Activated naive CD8-positive, alpha-beta T cell treated with anti-CD3 and anti-CD28 coated beads, Interleukin-2, amount 10 ng/mL, durations not matched to agents 7 days and 5 days (primary cell): ENCODE measurements around the gene CCDC187. TPM values are rescaled to one million over a fixed set of nuclear protein-coding genes. Genes with fewer than 3 reads are reported as not detected.

Experiments
- ATAC-seq: fragments of 150-1000 bp; cut with Tn5 transposase; one replicate; pipeline ENCODE4 v1.10.0; 2021; ENCODE audit warnings: low read depth, moderate library complexity
- POLR2A ChIA-PET: fragments of 350-600 bp; sonication (Branson Sonifier 250); formaldehyde crosslinking; loops from one replicate; lab custom pipeline; 2021; ENCODE audit warnings: antibody characterized with exemption; lab: Charles Lee
- DNase-seq: peaks from one replicate; pipeline ENCODE4 v3.0.0; 2021
- H3K27ac Mint-ChIP-seq: one replicate; pipeline ENCODE4 v1.8.0; 2022; ENCODE audit warnings: mild to moderate bottlenecking, mixed read lengths
- H3K27me3 Mint-ChIP-seq: one replicate; pipeline ENCODE4 v1.8.0; 2022; ENCODE audit warnings: mild to moderate bottlenecking, moderate library complexity, mixed read lengths
- H3K36me3 Mint-ChIP-seq: one replicate; pipeline ENCODE4 v1.8.0; 2021; ENCODE audit warnings: mild to moderate bottlenecking, mixed read lengths
- H3K4me1 Mint-ChIP-seq: one replicate; pipeline ENCODE4 v1.8.0; 2021; ENCODE audit warnings: mixed read lengths
- H3K4me3 Mint-ChIP-seq: one replicate; pipeline ENCODE4 v1.8.0; 2022; ENCODE audit warnings: mild to moderate bottlenecking, moderate library complexity, mixed read lengths
- H3K9me3 Mint-ChIP-seq: one replicate; pipeline ENCODE4 v1.8.0; 2021; ENCODE audit warnings: mixed read lengths
- total RNA-seq, 2 experiments: library from RNA; stranded (reverse); gene quantifications; one replicate each; pipeline ENCODE4 v1.2.3, GENCODE V29; 2021

Gene CCDC187
- total RNA-seq, 2 experiments from 2014 or later = not detected

GRCh38 chr9:136318776-136319241 lies 14.9 kb upstream of the CCDC187 start:
- POLR2A ChIA-PET = no interaction called here
- H3K4me1 Mint-ChIP-seq = peaks cover 5% of the 10 kb centered on the region

GRCh38 chr9:136318111-136318775 lies 14.3 kb upstream of the CCDC187 start:
- Mint-ChIP-seq H3K27me3 (no peaks in the 10 kb centered on the region), H3K27ac (no peak overlapping the region), H3K4me1 (peaks cover 5% of the 10 kb centered on the region), H3K36me3 (peaks cover 2% of the 10 kb centered on the region), H3K4me3 (no peak overlapping the region), H3K9me3 (peaks cover 15% of the 10 kb centered on the region)
- ATAC-seq (no peak), DNase-seq (no peak)
- POLR2A ChIA-PET = no interaction called here

More at GRCh38 chr9:136318776-136319241, 14.9 kb upstream of the CCDC187 start:
- Mint-ChIP-seq H3K36me3 (peaks cover 2% of the 10 kb centered on the region), H3K27me3 (no peaks in the 10 kb centered on the region), H3K4me3 (no peak overlapping the region), H3K9me3 (peaks cover 15% of the 10 kb centered on the region), H3K27ac (no peak overlapping the region)
- no peak for ATAC-seq
- DNase-seq = no peak

- Mint-ChIP-seq H3K27me3 (no peaks in the 10 kb centered on the region), H3K4me3 (no peak overlapping the region), H3K4me1 (peaks cover 5% of the 10 kb centered on the region), H3K36me3 (peaks cover 2% of the 10 kb centered on the region), H3K27ac (no peak overlapping the region), H3K9me3 (peaks cover 15% of the 10 kb centered on the region)
- ATAC-seq = no peak
- DNase-seq = no peak
- POLR2A ChIA-PET = no interaction called here
These were observed 13.8 kb upstream of the CCDC187 start for GRCh38 chr9:136317695-136318094.

GRCh38 chr9:136316896-136317676 lies 13.2 kb upstream of the CCDC187 start:
- Mint-ChIP-seq H3K4me1 (peaks cover 5% of the 10 kb centered on the region), H3K27ac (no peak overlapping the region), H3K36me3 (peaks cover 2% of the 10 kb centered on the region), H3K4me3 (no peak overlapping the region), H3K9me3 (peaks cover 15% of the 10 kb centered on the region), H3K27me3 (no peaks in the 10 kb centered on the region)
- DNase-seq (no peak), ATAC-seq (no peak)
- POLR2A ChIA-PET = no interaction called here

GRCh38 chr9:136316271-136316751 lies 12.4 kb upstream of the CCDC187 start:
- H3K27ac Mint-ChIP-seq = no peak overlapping the region
- peaks cover 15% of the 10 kb centered on the region for H3K9me3 Mint-ChIP-seq
- no peaks in the 10 kb centered on the region for H3K27me3 Mint-ChIP-seq
- peaks cover 5% of the 10 kb centered on the region for H3K4me1 Mint-ChIP-seq
- no peak overlapping the region for H3K4me3 Mint-ChIP-seq
- ATAC-seq = no peak
- DNase-seq = no peak
- H3K36me3 Mint-ChIP-seq = peaks cover 2% of the 10 kb centered on the region
- POLR2A ChIA-PET = no interaction called here

- no peak for ATAC-seq
- Mint-ChIP-seq H3K9me3 (peaks cover 15% of the 10 kb centered on the region), H3K4me3 (no peak overlapping the region), H3K27me3 (no peaks in the 10 kb centered on the region), H3K36me3 (peaks cover 2% of the 10 kb centered on the region), H3K4me1 (peaks cover 5% of the 10 kb centered on the region), H3K27ac (no peak overlapping the region)
- DNase-seq = no peak
- POLR2A ChIA-PET = no interaction called here
These were observed 11.1 kb upstream of the CCDC187 start for GRCh38 chr9:136314944-136315343.

- Mint-ChIP-seq H3K36me3 (peaks cover 2% of the 10 kb centered on the region), H3K4me1 (peaks cover 5% of the 10 kb centered on the region), H3K27ac (no peak overlapping the region), H3K4me3 (no peak overlapping the region), H3K27me3 (no peaks in the 10 kb centered on the region), H3K9me3 (peaks cover 15% of the 10 kb centered on the region)
- POLR2A ChIA-PET = no interaction called here
- ATAC-seq (no peak), DNase-seq (no peak)
These were observed 10.1 kb upstream of the CCDC187 start for GRCh38 chr9:136314056-136314416.

GRCh38 chr9:136313111-136314055 lies 9.5 kb upstream of the CCDC187 start:
- Mint-ChIP-seq H3K9me3 (peaks cover 15% of the 10 kb centered on the region), H3K4me3 (no peak overlapping the region), H3K27me3 (no peaks in the 10 kb centered on the region), H3K4me1 (peaks cover 5% of the 10 kb centered on the region), H3K36me3 (peaks cover 2% of the 10 kb centered on the region), H3K27ac (no peak overlapping the region)
- no peak for DNase-seq
- no peak for ATAC-seq
- POLR2A ChIA-PET = interaction anchor here (1.3 kb wide), 1 partner anchor 49 kb away, joined by 4 read pairs; no protein-coding TSS in a partner anchor

- H3K27me3 Mint-ChIP-seq = no peaks in the 10 kb centered on the region
- DNase-seq = peak; percentile 67
- no peak overlapping the region for H3K27ac Mint-ChIP-seq
- peaks cover 15% of the 10 kb centered on the region for H3K9me3 Mint-ChIP-seq
- POLR2A ChIA-PET = interaction anchor here (1.3 kb wide), 1 partner anchor 50 kb away, joined by 4 read pairs; no protein-coding TSS in a partner anchor
- H3K4me1 Mint-ChIP-seq = peaks cover 5% of the 10 kb centered on the region
- ATAC-seq = peak; percentile 68
- peaks cover 2% of the 10 kb centered on the region for H3K36me3 Mint-ChIP-seq
- H3K4me3 Mint-ChIP-seq = no peak overlapping the region
These were observed 8.5 kb upstream of the CCDC187 start for GRCh38 chr9:136312436-136312835.

GRCh38 chr9:136312009-136312375 lies 8.1 kb upstream of the CCDC187 start:
- Mint-ChIP-seq H3K4me1 (peaks cover 5% of the 10 kb centered on the region), H3K27ac (no peak overlapping the region), H3K36me3 (peaks cover 2% of the 10 kb centered on the region), H3K27me3 (no peaks in the 10 kb centered on the region), H3K4me3 (no peak overlapping the region), H3K9me3 (peaks cover 15% of the 10 kb centered on the region)
- no peak for ATAC-seq
- no peak for DNase-seq
- POLR2A ChIA-PET = no interaction called here

- peaks cover 3% of the 10 kb centered on the region for H3K4me1 Mint-ChIP-seq
- H3K36me3 Mint-ChIP-seq = peaks cover 2% of the 10 kb centered on the region
- DNase-seq (no peak), ATAC-seq (peak; percentile 44)
- H3K9me3 Mint-ChIP-seq = peaks cover 14% of the 10 kb centered on the region
- H3K27ac Mint-ChIP-seq = no peak overlapping the region
- H3K4me3 Mint-ChIP-seq = no peak overlapping the region
- POLR2A ChIA-PET = no interaction called here
- H3K27me3 Mint-ChIP-seq = no peaks in the 10 kb centered on the region
These were observed 7.4 kb upstream of the CCDC187 start for GRCh38 chr9:136311051-136312008.
